Thoracic aorta (tissue), 2 donors: ENCODE results near the gene CASTOR2. TPM values are rescaled to one million over a fixed set of nuclear protein-coding genes. Genes with fewer than 3 reads are reported as not detected.
"Not testable (repeated sequence)": the region's sequence is repeated elsewhere in the genome, so short reads cannot be mapped to it uniquely, and the experiment has no call there.

Experiments
- ATAC-seq: fragments of 150-250 bp; one replicate; pipeline ENCODE4 v1.8.0; 2017; ENCODE audit warnings: low read depth; ENCODE audit not compliant: insufficient number of reproducible peaks, low FRiP score
- DNase-seq: peaks from one replicate; pipeline ENCODE4 v3.0.0-alpha.2; 2020; ENCODE audit warnings: low spot score
- H3K27ac ChIP-seq, 2 donors: fragments of 200-600 bp; sonication (generic); 1 replicate in 1 of 2; 2 replicates in 1 of 2; pipeline ENCODE4 v1.5.1; 2016; ENCODE audit warnings: mild to moderate bottlenecking in 2 of 2, moderate library complexity in 2 of 2
- H3K27me3 ChIP-seq: fragments of 200-600 bp; sonication (generic); replicated peaks from 2 replicates; pipeline ENCODE4 v1.6.0; 2016; ENCODE audit warnings: mild to moderate bottlenecking; ENCODE audit not compliant: insufficient read depth
- H3K36me3 ChIP-seq: fragments of 200-600 bp; sonication (generic); one replicate; pipeline ENCODE4 v1.5.1; 2016
- H3K4me1 ChIP-seq, 2 donors: fragments of 200-600 bp; sonication (generic); 1 replicate in 1 of 2; 2 replicates in 1 of 2; pipeline versions ENCODE4 v1.5.1 to v1.6.0; 2016; ENCODE audit warnings: low read depth in 2 of 2, mild to moderate bottlenecking in 1 of 2; ENCODE audit not compliant: control insufficient read depth in 1 of 2
- H3K4me3 ChIP-seq: fragments of 200-600 bp; sonication (generic); 2 replicates; pipeline ENCODE4 v1.5.1; 2016; ENCODE audit warnings: mild to moderate bottlenecking
- H3K9me3 ChIP-seq: fragments of 200-600 bp; sonication (generic); 2 replicates; pipeline ENCODE4 v1.5.1; 2016
- CTCF ChIP-seq: fragments of 200-600 bp; sonication (generic); IDR thresholded peaks from one replicate; pipeline ENCODE4 v1.5.1; 2019; ENCODE audit warnings: antibody characterized with exemption
- total RNA-seq, 2 donors: library from RNA; depleted of rRNA; stranded (reverse); fragments of >200 nt; gene quantifications; one replicate each; pipeline versions ENCODE4 v1.1.0 to v1.2.3, GENCODE V29; 2016

Gene CASTOR2
- total RNA-seq, 2 donors from 2014 or later = 16.3 to 29.9 TPM

GRCh38 chr7:74997811-74998210, 33.3 kb downstream of the CASTOR2 start:
- not testable (repeated sequence) for H3K36me3 ChIP-seq, H3K4me3 ChIP-seq, ATAC-seq, DNase-seq, H3K4me1 ChIP-seq, H3K27ac ChIP-seq, H3K27me3 ChIP-seq, H3K9me3 ChIP-seq

- not testable (repeated sequence) for DNase-seq, H3K27me3 ChIP-seq, H3K36me3 ChIP-seq, ATAC-seq, H3K4me3 ChIP-seq, H3K27ac ChIP-seq, H3K9me3 ChIP-seq, H3K4me1 ChIP-seq
Measured at GRCh38 chr7:75001356-75001755, 36.9 kb downstream of the CASTOR2 start.

- Histone ChIP-seq H3K9me3 (no peaks in the 10 kb centered on the region), H3K4me3 (no peak overlapping the region), H3K27me3 (no peaks in the 10 kb centered on the region), H3K36me3 (no peaks in the 10 kb centered on the region), H3K27ac (no peak overlapping the region), H3K4me1 (no peaks in the 10 kb centered on the region)
- no peak for DNase-seq
- no peak for ATAC-seq
- TF ChIP-seq CTCF = no peak
Measured at GRCh38 chr7:75010036-75010435, 45.5 kb downstream of the CASTOR2 start.

- no peak for TF ChIP-seq CTCF
- peaks cover 7% of the 10 kb centered on the region for H3K36me3 ChIP-seq
- no peaks in the 10 kb centered on the region for H3K9me3 ChIP-seq
- no peak overlapping the region for H3K4me3 ChIP-seq
- no peak for DNase-seq
- H3K4me1 ChIP-seq = no peaks in the 10 kb centered on the region
- no peak overlapping the region for H3K27ac ChIP-seq
- no peaks in the 10 kb centered on the region for H3K27me3 ChIP-seq
- no peak for ATAC-seq
Measured at GRCh38 chr7:75017832-75018231, 53.3 kb downstream of the CASTOR2 start.

- H3K27ac ChIP-seq = no peak overlapping the region
- DNase-seq (no peak), ATAC-seq (no peak)
- H3K4me3 ChIP-seq = no peak overlapping the region
- no peaks in the 10 kb centered on the region for H3K27me3 ChIP-seq
- peaks cover 7% of the 10 kb centered on the region for H3K36me3 ChIP-seq
- H3K4me1 ChIP-seq = no peaks in the 10 kb centered on the region
- no peaks in the 10 kb centered on the region for H3K9me3 ChIP-seq
- no peak for TF ChIP-seq CTCF
Measured at GRCh38 chr7:75018570-75019364, 54.3 kb downstream of the CASTOR2 start.

GRCh38 chr7:75019800-75020199, 55.3 kb downstream of the CASTOR2 start:
- no peak for TF ChIP-seq CTCF
- Histone ChIP-seq H3K4me1 (no peaks in the 10 kb centered on the region), H3K27ac (no peak overlapping the region), H3K4me3 (no peak overlapping the region), H3K9me3 (no peaks in the 10 kb centered on the region), H3K36me3 (peaks cover 11% of the 10 kb centered on the region), H3K27me3 (no peaks in the 10 kb centered on the region)
- DNase-seq (no peak), ATAC-seq (no peak)
